ENCODE measurements around the gene PRR9.
"Not testable (repeated sequence)": the region's sequence is repeated elsewhere in the genome, so short reads cannot be mapped to it uniquely, and the experiment has no call there.

The PRR9 gene

GRCh38 chr1:153213519-153213918 is 3.9 kb upstream of the PRR9 start:
- Histone ChIP-seq H3K36me3 (ENCODE audit: insufficient read depth, low read length) (no peaks in the 10 kb centered on the region), H3K9ac (ENCODE audit: low read depth, low read length) (no peak overlapping the region), H3K9me3 (ENCODE audit: control insufficient read depth, insufficient read depth, low read length) (no peaks in the 10 kb centered on the region), H3K4me1 (ENCODE audit: insufficient read depth, low read length) (no peaks in the 10 kb centered on the region)

DNA sequence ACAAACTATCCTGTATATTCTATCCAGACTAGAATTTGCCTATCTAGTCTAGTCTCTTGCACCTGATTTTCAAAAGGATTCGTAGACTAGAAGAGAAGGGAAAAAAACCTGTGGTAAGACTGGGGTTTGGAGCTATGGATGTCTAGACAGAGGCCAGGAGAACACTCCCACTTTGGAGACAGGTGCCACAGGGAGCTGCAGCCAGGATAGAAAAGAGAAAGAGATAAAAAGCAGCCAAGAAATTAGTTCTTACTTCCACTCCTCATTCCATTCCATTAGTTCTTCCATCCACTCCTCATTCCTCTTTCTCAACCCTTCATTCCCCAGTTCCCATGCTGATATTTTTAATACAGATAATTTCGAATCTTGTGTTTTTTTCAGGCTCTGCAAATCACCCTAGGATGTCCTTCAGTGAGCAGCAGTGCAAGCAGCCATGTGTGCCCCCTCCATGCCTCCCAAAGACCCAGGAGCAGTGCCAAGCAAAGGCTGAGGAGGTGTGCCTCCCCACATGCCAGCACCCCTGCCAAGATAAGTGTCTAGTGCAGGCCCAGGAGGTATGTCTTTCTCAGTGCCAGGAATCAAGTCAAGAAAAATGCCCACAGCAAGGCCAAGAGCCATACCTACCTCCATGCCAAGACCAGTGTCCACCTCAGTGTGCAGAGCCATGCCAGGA is 496 bp downstream of the PRR9 start:
- H3K4me1 ChIP-seq (ENCODE audit: insufficient read depth, low read length), result no peaks in the 10 kb centered on the region
- no peaks in the 10 kb centered on the region for H3K36me3 ChIP-seq (ENCODE audit: insufficient read depth, low read length)
- H3K9ac ChIP-seq (ENCODE audit: low read depth, low read length), result no peak overlapping the region
- no peaks in the 10 kb centered on the region for H3K9me3 ChIP-seq (ENCODE audit: control insufficient read depth, insufficient read depth, low read length)

DNA sequence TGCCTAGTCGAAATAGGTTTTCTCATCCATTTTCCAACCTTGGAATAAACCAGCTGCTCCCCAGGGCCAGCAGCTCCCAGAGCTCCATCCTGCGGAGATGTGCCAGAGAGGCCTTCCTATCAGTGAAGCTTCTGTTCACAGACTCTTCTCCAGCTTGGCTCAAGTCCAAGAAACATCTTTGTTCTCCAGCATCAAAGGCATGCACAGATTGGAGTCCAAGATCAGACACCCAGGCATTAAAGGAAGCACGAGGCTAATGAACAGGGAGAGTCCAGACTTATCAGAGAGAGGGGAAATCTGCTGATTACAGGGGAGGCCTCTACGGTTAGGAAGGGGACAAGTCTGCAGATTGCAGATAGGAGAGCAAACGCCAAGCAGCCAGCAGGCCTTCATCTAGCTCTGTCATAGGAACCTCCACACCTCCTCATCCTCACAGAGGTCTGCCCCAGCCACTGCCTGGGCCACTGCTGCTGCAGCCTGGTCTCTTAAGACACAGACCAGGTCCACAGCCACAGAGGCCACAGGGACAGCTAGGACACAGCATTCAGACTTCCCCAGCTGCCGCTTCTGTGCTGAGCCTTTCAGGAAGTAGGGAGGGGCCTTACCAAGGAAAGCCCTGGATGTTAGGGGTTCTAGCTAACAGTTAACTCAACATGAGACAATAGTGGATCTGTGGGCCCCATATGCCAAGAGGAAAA is 3.4 kb downstream of the PRR9 start:
- no peaks in the 10 kb centered on the region for H3K9me3 ChIP-seq (ENCODE audit: control insufficient read depth, insufficient read depth, low read length)
- H3K4me1 ChIP-seq (ENCODE audit: insufficient read depth, low read length), result no peaks in the 10 kb centered on the region
- H3K9ac ChIP-seq (ENCODE audit: low read depth, low read length), result no peak overlapping the region
- H3K36me3 ChIP-seq (ENCODE audit: insufficient read depth, low read length), result no peaks in the 10 kb centered on the region

DNA sequence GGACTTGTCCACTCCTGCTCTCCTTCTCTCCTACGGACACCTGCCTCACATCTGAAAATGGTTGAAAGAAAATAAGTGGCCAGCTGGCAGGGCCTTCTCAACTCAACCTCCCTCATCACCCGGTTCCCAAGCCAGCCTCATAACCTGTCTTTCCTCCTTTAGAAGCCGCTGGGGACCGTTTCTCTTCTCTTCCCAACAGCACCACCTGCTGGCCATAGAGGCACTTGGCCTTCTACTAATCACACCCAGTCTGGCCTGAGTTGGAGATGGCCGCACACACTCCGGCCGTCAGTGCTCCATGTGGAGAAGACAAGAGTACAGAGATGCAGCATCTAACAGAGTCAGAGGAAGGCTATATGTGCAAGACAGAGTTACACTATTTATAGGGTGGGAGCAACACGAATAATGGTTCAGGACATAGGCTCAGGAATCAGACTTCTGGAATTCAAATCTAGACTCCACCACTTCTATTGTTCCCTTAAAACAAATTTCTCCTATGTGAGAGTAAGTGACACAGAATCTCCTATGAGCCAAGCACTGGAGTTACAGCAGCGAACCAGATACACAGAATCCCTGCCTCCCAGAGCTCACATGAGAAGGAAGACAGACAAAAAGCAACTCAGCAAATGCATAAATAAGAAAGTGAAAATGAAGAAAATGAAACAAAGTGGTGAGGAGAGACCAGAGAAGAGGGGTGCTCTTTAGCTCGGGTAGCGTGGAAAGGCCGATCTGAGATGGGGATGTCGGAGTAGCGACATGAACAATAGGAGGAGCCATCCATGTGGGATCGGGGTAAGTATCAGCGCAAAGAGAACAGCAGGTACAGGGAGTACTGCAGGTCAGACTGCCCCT is 5.9 kb downstream of the PRR9 start:
- not testable (repeated sequence) for H3K9me3 ChIP-seq (ENCODE audit: control insufficient read depth, insufficient read depth, low read length); H3K36me3 ChIP-seq (ENCODE audit: insufficient read depth, low read length); H3K9ac ChIP-seq (ENCODE audit: low read depth, low read length); H3K4me1 ChIP-seq (ENCODE audit: insufficient read depth, low read length)

DNA sequence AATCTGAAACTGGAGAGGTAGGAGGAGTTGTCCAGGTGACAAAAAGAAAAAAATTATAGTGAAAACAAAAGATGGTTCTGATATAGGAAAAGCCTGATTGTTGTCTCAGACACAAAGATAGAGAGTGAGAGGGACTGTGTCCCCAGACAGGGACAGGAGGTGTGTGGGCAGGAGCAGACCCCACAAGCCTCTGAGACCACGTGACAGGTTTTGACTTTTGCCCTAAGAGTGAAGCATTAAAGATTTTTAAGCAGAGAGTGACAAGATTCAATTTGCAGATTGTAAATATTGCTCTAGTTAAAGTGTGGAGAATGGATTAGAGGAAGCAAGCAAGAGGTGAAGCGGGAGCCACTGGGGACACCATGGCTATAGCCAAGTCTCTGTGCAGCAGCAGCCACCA is 10.4 kb downstream of the PRR9 start:
- no peaks in the 10 kb centered on the region for H3K36me3 ChIP-seq (ENCODE audit: insufficient read depth, low read length)
- H3K9ac ChIP-seq (ENCODE audit: low read depth, low read length), result no peak overlapping the region
- H3K4me1 ChIP-seq (ENCODE audit: insufficient read depth, low read length), result no peaks in the 10 kb centered on the region
- H3K9me3 ChIP-seq (ENCODE audit: control insufficient read depth, insufficient read depth, low read length), result no peaks in the 10 kb centered on the region

DNA sequence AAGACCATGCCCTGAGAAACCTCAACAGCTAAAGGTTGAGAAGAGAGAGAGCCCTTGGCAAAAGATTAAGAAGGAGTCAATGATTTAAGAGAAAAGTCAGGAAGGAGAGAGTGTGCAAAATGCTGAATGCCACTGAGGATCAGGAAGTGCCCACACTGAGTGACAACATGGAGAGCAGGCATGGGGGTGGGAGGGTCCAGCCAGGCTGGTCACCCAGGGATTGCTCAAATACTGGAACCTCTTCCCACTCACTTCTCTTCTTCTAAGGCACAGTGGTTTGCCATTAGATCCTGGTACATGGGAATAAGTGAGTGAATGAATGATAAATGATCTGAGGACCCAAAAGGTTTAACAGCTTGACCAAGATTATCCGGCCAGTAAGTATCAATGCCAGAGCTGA is 11.1 kb downstream of the PRR9 start:
- no peak overlapping the region for H3K9ac ChIP-seq (ENCODE audit: low read depth, low read length)
- H3K4me1 ChIP-seq (ENCODE audit: insufficient read depth, low read length), result no peaks in the 10 kb centered on the region
- H3K9me3 ChIP-seq (ENCODE audit: control insufficient read depth, insufficient read depth, low read length), result no peaks in the 10 kb centered on the region
- no peaks in the 10 kb centered on the region for H3K36me3 ChIP-seq (ENCODE audit: insufficient read depth, low read length)

DNA sequence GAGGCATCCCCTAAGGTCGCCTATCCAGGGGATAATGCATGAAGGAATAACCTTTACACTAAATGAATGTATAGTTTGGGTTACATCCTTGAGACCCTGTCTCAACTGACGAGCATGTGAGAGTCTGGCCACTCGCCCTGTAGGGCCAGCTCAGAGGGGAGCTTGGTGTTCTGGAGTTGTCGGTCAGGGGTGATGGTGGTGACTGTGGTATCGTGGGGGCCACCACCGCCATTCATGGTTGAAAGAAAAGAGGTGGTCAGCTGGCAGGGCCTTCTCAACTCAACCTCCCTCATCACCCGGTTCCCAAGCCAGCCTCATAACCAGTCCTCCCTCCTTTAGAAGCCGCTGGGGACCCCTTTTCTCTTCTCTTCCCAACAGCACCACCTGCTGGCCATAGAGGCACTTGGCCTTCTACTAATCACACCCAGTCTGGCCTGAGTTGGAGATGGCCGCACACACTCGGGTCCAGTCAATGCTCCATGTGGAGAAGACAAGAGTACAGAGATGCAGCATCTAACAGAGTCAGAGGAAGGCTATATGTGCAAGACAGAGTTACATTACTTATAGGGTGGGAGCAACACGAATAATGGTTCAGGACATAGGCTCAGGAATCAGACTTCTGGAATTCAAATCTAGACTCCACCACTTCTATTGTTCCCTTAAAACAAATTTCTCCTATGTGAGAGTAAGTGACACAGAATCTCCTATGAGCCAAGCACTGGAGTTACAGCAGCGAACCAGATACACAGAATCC is 11.9 kb downstream of the PRR9 start:
- not testable (repeated sequence) for H3K36me3 ChIP-seq (ENCODE audit: insufficient read depth, low read length); H3K4me1 ChIP-seq (ENCODE audit: insufficient read depth, low read length); H3K9me3 ChIP-seq (ENCODE audit: control insufficient read depth, insufficient read depth, low read length); H3K9ac ChIP-seq (ENCODE audit: low read depth, low read length)

- Histone ChIP-seq H3K4me1 (ENCODE audit: insufficient read depth, low read length) (no peaks in the 10 kb centered on the region), H3K9ac (ENCODE audit: low read depth, low read length) (no peak overlapping the region), H3K9me3 (ENCODE audit: control insufficient read depth, insufficient read depth, low read length) (no peaks in the 10 kb centered on the region), H3K36me3 (ENCODE audit: insufficient read depth, low read length) (no peaks in the 10 kb centered on the region)
These were observed 14.0 kb downstream of the PRR9 start for GRCh38 chr1:153231363-153231762.

GRCh38 chr1:153231785-153232184 is 14.4 kb downstream of the PRR9 start:
- Histone ChIP-seq H3K36me3 (ENCODE audit: insufficient read depth, low read length) (no peaks in the 10 kb centered on the region), H3K9me3 (ENCODE audit: control insufficient read depth, insufficient read depth, low read length) (no peaks in the 10 kb centered on the region), H3K4me1 (ENCODE audit: insufficient read depth, low read length) (no peaks in the 10 kb centered on the region), H3K9ac (ENCODE audit: low read depth, low read length) (no peak overlapping the region)

- H3K36me3 ChIP-seq (ENCODE audit: insufficient read depth, low read length), result no peaks in the 10 kb centered on the region
- no peaks in the 10 kb centered on the region for H3K4me1 ChIP-seq (ENCODE audit: insufficient read depth, low read length)
- H3K9me3 ChIP-seq (ENCODE audit: control insufficient read depth, insufficient read depth, low read length), result no peaks in the 10 kb centered on the region
- H3K9ac ChIP-seq (ENCODE audit: low read depth, low read length), result no peak overlapping the region
These were observed 15.2 kb downstream of the PRR9 start for GRCh38 chr1:153232553-153232952.

DNA sequence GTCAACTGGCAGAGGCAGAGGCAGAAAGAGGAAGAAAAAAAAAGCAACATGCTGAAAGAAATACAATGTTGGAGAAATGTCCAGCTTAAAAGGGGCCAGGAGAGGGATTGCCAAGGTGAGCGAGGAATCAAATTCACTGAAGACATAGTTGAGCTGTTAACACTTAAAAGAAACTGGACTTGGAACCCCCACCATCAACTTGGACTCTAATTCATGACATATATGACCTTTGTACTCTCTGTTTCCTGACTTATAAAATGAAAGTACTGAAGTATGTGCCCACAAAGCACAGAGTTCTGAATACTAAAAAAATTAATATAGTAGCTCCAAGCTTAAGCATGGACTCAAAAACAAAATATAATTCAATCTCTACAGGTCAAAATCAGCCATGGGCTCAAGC is 16.1 kb downstream of the PRR9 start:
- no peaks in the 10 kb centered on the region for H3K36me3 ChIP-seq (ENCODE audit: insufficient read depth, low read length)
- no peaks in the 10 kb centered on the region for H3K4me1 ChIP-seq (ENCODE audit: insufficient read depth, low read length)
- H3K9ac ChIP-seq (ENCODE audit: low read depth, low read length), result no peak overlapping the region
- H3K9me3 ChIP-seq (ENCODE audit: control insufficient read depth, insufficient read depth, low read length), result no peaks in the 10 kb centered on the region

GRCh38 chr1:153238527-153238926 is 21.1 kb downstream of the PRR9 start:
- Histone ChIP-seq H3K9ac (ENCODE audit: low read depth, low read length) (no peak overlapping the region), H3K4me1 (ENCODE audit: insufficient read depth, low read length) (no peaks in the 10 kb centered on the region), H3K36me3 (ENCODE audit: insufficient read depth, low read length) (no peaks in the 10 kb centered on the region), H3K9me3 (ENCODE audit: control insufficient read depth, insufficient read depth, low read length) (no peaks in the 10 kb centered on the region)

DNA sequence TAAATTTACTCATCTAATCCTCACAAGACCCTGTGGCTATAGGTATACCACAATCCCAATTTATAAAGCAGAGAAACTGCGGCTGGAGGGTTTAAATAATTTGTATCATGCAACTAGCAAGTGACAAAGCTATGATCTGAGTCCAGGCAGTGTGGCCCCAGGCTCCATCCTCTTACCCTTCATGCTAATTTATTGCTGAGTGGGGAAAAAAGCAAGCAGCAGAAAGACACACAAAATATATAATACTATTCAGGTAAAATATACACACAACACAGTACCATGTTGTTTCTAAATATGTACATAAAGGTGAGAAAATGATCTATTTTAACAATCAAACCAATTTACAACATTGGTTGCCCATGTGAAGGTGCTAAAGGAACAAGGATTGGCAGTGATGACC is 24.8 kb downstream of the PRR9 start:
- H3K9me3 ChIP-seq (ENCODE audit: control insufficient read depth, insufficient read depth, low read length), result no peaks in the 10 kb centered on the region
- no peaks in the 10 kb centered on the region for H3K4me1 ChIP-seq (ENCODE audit: insufficient read depth, low read length)
- H3K9ac ChIP-seq (ENCODE audit: low read depth, low read length), result no peak overlapping the region
- no peaks in the 10 kb centered on the region for H3K36me3 ChIP-seq (ENCODE audit: insufficient read depth, low read length)

DNA sequence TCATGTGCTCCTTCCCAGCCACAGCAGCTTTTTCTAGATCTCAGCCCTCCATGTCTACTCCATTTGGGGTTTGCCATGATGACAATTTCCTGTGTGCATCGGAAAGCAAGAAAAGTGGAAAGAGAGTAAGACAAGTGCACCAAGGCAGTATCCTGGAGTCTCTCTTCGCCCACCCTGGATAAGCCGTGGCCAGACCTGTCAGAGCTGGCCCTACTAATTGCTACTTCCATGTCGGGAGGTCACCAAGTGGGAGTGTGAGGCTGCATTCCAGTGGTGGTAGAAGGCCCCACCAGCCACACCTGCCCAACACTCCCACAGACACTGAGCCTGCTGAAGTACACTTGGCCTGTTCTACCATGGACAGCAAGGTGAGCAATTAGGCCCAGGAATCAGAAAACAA is 28.1 kb downstream of the PRR9 start:
- Histone ChIP-seq H3K36me3 (ENCODE audit: insufficient read depth, low read length) (no peaks in the 10 kb centered on the region), H3K4me1 (ENCODE audit: insufficient read depth, low read length) (no peaks in the 10 kb centered on the region), H3K9ac (ENCODE audit: low read depth, low read length) (no peak overlapping the region), H3K9me3 (ENCODE audit: control insufficient read depth, insufficient read depth, low read length) (no peaks in the 10 kb centered on the region)
